Osteoblast (primary cell): Measurements from ENCODE around the gene NOP56. TPM values are rescaled to one million over a fixed set of nuclear protein-coding genes. Genes with fewer than 3 reads are reported as not detected.

Experiments used
- DNase-seq: peaks from one replicate; pipeline ENCODE4 v3.0.0; 2011; ENCODE audit warnings: low spot score, mixed read lengths; ENCODE audit not compliant: insufficient read length; ENCODE audit errors: missing footprints
- H2AFZ ChIP-seq: 2 replicates; pipeline ENCODE4 v1.6.0; 2011; ENCODE audit warnings: mild to moderate bottlenecking, low read length
- H3K27ac ChIP-seq: 2 replicates; pipeline ENCODE4 v1.5.1; 2011; ENCODE audit warnings: mild to moderate bottlenecking, low read depth, low read length, moderate library complexity
- H3K27me3 ChIP-seq: 2 replicates; pipeline ENCODE4 v1.6.0; 2012; ENCODE audit warnings: mild to moderate bottlenecking, control low read depth, inconsistent platforms, low read length, moderate library complexity; ENCODE audit not compliant: insufficient read depth
- H3K36me3 ChIP-seq: 2 replicates; pipeline ENCODE4 v1.5.1; 2011; ENCODE audit warnings: mild to moderate bottlenecking, low read length, control low read depth, moderate library complexity; ENCODE audit not compliant: insufficient read depth
- H3K4me1 ChIP-seq: 2 replicates; pipeline ENCODE4 v1.5.1; 2011; ENCODE audit warnings: mild to moderate bottlenecking, low read length, control low read depth, moderate library complexity; ENCODE audit not compliant: insufficient read depth
- H3K4me2 ChIP-seq: 2 replicates; pipeline ENCODE4 v1.6.0; 2011; ENCODE audit warnings: mild to moderate bottlenecking, low read length; ENCODE audit not compliant: insufficient read depth
- H3K4me3 ChIP-seq: fragments of 200-600 bp; sonication (generic); 3 replicates; pipeline ENCODE4 v1.5.1; 2012; ENCODE audit warnings: mild to moderate bottlenecking, low read length, inconsistent platforms; ENCODE audit not compliant: insufficient read depth
- H3K79me2 ChIP-seq: 2 replicates; pipeline ENCODE4 v1.6.0; 2012; ENCODE audit warnings: mild to moderate bottlenecking, low read length, control low read depth, inconsistent platforms; ENCODE audit not compliant: insufficient read depth
- H3K9me3 ChIP-seq: 2 replicates; pipeline ENCODE4 v1.5.1; 2011; ENCODE audit warnings: low read depth, low read length, control low read depth
- H4K20me1 ChIP-seq: 2 replicates; pipeline ENCODE4 v1.6.0; 2012; ENCODE audit warnings: mild to moderate bottlenecking, low read length, control low read depth; ENCODE audit not compliant: insufficient read depth
- CTCF ChIP-seq: IDR thresholded peaks from 2 replicates; pipeline ENCODE4 v1.5.1; 2011; ENCODE audit warnings: mild to moderate bottlenecking, low read depth, low read length, moderate library complexity; ENCODE audit errors: extremely low read depth
- total RNA-seq: library from RNA; depleted of rRNA; stranded (reverse); fragments of >200 nt; gene quantifications from 2 replicates; pipeline ENCODE4 v1.2.3, GENCODE V29; 2012

The NOP56 gene
- total RNA-seq, 1 donor = 91.2 TPM

GRCh38 chr20:2604506-2604835 lies 48.0 kb upstream of the NOP56 start:
- no peak for TF ChIP-seq CTCF

GRCh38 chr20:2606507-2607006 lies 45.9 kb upstream of the NOP56 start:
- peaks cover 6% of the 10 kb centered on the region for H3K4me1 ChIP-seq
- DNase-seq = no peak
- TF ChIP-seq CTCF = no peak
- H3K36me3 ChIP-seq = no peaks in the 10 kb centered on the region
- peaks cover 4% of the 10 kb centered on the region for H3K27me3 ChIP-seq
- no peak overlapping the region for H3K27ac ChIP-seq
- H3K4me3 ChIP-seq = no peak overlapping the region
- no peaks in the 10 kb centered on the region for H3K9me3 ChIP-seq
- H3K79me2 ChIP-seq = no peaks in the 10 kb centered on the region
- H3K4me2 ChIP-seq = no peak overlapping the region
- H4K20me1 ChIP-seq = no peaks in the 10 kb centered on the region
- H2AFZ ChIP-seq = no peak overlapping the region

More at GRCh38 chr20:2604506-2604835, 48.0 kb upstream of the NOP56 start:
- no peaks in the 10 kb centered on the region for H3K9me3 ChIP-seq
- H3K27me3 ChIP-seq = no peaks in the 10 kb centered on the region
- H3K27ac ChIP-seq = no peak overlapping the region
- H3K4me2 ChIP-seq = no peak overlapping the region
- no peaks in the 10 kb centered on the region for H3K79me2 ChIP-seq
- H4K20me1 ChIP-seq = no peaks in the 10 kb centered on the region
- DNase-seq = no peak
- peaks cover 6% of the 10 kb centered on the region for H3K4me1 ChIP-seq
- no peaks in the 10 kb centered on the region for H3K36me3 ChIP-seq
- no peak overlapping the region for H2AFZ ChIP-seq
- H3K4me3 ChIP-seq = no peak overlapping the region

GRCh38 chr20:2610326-2610725 lies 42.1 kb upstream of the NOP56 start:
- no peak overlapping the region for H2AFZ ChIP-seq
- no peak overlapping the region for H3K4me2 ChIP-seq
- H3K36me3 ChIP-seq = no peaks in the 10 kb centered on the region
- H3K27me3 ChIP-seq = peaks cover 17% of the 10 kb centered on the region
- TF ChIP-seq CTCF = no peak
- DNase-seq = no peak
- no peak overlapping the region for H3K4me3 ChIP-seq
- H3K9me3 ChIP-seq = no peaks in the 10 kb centered on the region
- no peaks in the 10 kb centered on the region for H4K20me1 ChIP-seq
- no peaks in the 10 kb centered on the region for H3K4me1 ChIP-seq
- H3K79me2 ChIP-seq = no peaks in the 10 kb centered on the region
- H3K27ac ChIP-seq = no peak overlapping the region

- Histone ChIP-seq H3K4me2 (no peak overlapping the region), H2AFZ (no peak overlapping the region), H3K9me3 (no peaks in the 10 kb centered on the region), H3K27me3 (peaks cover 19% of the 10 kb centered on the region), H3K36me3 (no peaks in the 10 kb centered on the region), H3K4me1 (no peaks in the 10 kb centered on the region), H3K27ac (no peak overlapping the region), H3K4me3 (no peak overlapping the region), H4K20me1 (no peaks in the 10 kb centered on the region), H3K79me2 (no peaks in the 10 kb centered on the region)
- TF ChIP-seq CTCF = no peak
- no peak for DNase-seq
Observed at GRCh38 chr20:2610941-2611720, 41.3 kb upstream of the NOP56 start.
